Measurements from ENCODE around the gene AGBL1. TPM values are rescaled to one million over a fixed set of nuclear protein-coding genes. Genes with fewer than 3 reads are reported as not detected.

Gene AGBL1
- total RNA-seq, 1 experiment from 2014 or later: not detected

DNA sequence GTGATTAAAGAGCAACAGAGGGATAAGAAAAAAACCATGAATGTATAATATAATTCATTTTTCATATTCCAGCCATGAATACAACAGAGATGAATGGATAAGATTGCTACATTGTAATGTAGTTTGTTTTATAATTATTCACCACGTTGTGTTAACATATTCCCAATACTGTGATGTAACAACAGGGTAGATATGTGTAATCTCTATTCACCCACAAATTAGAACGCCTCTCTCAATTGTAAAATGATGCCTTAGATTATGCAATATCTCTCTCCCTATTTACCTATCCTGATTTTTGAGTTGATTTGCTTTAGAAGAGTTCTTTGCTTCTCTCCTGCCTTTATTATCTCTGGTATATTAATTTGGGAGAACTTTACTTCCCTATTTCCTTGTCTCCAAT lies 193.6 kb downstream of the AGBL1 start:
- Mint-ChIP-seq H3K4me1 (ENCODE audit: low read depth, unreplicated experiment) (no peaks in the 10 kb centered on the region), H3K27ac (ENCODE audit: unreplicated experiment) (no peak overlapping the region), H3K36me3 (ENCODE audit: insufficient read depth, unreplicated experiment) (no peaks in the 10 kb centered on the region), H3K27me3 (ENCODE audit: insufficient read depth, unreplicated experiment) (peaks cover 3% of the 10 kb centered on the region), H3K9me3 (ENCODE audit: unreplicated experiment) (no peaks in the 10 kb centered on the region), H3K4me3 (ENCODE audit: unreplicated experiment) (no peak overlapping the region)
- H3K4me3 ChIP-seq (ENCODE audit: low read depth, low read length): no peak overlapping the region
- intact Hi-C loops (cut with micrococcal nuclease; ENCODE audit: unreplicated experiment): no loop called here
- POLR2A ChIA-PET: no interaction called here
- CTCF ChIA-PET: no interaction called here
- no TSS peak for BruUV-seq (replicated peaks)
- DNase-seq: no peak
- H3K36me3 ChIP-seq (ENCODE audit: control insufficient read depth, insufficient read depth, low read length): no peaks in the 10 kb centered on the region
- H3K9me3 ChIP-seq: no peaks in the 10 kb centered on the region
- no peaks in the 10 kb centered on the region for H3K4me1 ChIP-seq
- TF ChIP-seq, protein P1, sequence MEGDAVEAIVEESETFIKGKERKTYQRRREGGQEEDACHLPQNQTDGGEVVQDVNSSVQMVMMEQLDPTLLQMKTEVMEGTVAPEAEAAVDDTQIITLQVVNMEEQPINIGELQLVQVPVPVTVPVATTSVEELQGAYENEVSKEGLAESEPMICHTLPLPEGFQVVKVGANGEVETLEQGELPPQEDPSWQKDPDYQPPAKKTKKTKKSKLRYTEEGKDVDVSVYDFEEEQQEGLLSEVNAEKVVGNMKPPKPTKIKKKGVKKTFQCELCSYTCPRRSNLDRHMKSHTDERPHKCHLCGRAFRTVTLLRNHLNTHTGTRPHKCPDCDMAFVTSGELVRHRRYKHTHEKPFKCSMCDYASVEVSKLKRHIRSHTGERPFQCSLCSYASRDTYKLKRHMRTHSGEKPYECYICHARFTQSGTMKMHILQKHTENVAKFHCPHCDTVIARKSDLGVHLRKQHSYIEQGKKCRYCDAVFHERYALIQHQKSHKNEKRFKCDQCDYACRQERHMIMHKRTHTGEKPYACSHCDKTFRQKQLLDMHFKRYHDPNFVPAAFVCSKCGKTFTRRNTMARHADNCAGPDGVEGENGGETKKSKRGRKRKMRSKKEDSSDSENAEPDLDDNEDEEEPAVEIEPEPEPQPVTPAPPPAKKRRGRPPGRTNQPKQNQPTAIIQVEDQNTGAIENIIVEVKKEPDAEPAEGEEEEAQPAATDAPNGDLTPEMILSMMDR (IDR thresholded peaks at IDR 0.05; ENCODE audit: insufficient read depth in 1 of 2, low read depth in 1 of 2, low read length in 1 of 2, severe bottlenecking in 1 of 2, unreplicated experiment in 1 of 2): no peak
- H3K27me3 ChIP-seq (replicated peaks; ENCODE audit: control insufficient read depth, insufficient read depth, low read length): no peaks in the 10 kb centered on the region

DNA sequence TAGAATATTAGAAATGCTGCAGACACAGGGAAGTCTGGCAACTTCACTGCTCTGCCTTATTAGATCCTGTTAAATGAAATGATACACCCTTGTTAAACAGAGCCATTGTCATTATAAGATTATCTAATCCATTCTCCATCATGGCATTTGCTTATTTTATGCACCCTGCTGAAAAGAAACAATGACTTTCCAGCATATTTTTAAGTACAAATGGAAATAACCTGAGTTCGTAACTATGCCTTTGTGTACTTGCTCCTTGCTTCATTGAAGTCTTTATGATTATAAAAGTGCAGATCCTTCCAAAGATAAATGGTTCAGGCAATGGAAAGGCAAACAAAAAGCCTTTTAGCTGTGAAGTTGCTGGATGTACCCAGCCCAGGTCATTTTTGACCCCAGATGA lies 195.7 kb downstream of the AGBL1 start:
- Histone ChIP-seq H3K4me1 (no peaks in the 10 kb centered on the region), H3K27me3 (replicated peaks; ENCODE audit: control insufficient read depth, insufficient read depth, low read length) (no peaks in the 10 kb centered on the region), H3K9me3 (no peaks in the 10 kb centered on the region), H3K4me3 (ENCODE audit: low read depth, low read length) (no peak overlapping the region), H3K36me3 (ENCODE audit: control insufficient read depth, insufficient read depth, low read length) (no peaks in the 10 kb centered on the region)
- H3K27me3 Mint-ChIP-seq (ENCODE audit: insufficient read depth, unreplicated experiment): peaks cover 8% of the 10 kb centered on the region
- no TSS peak for BruUV-seq (replicated peaks)
- TF ChIP-seq, protein P1 (IDR thresholded peaks at IDR 0.05; ENCODE audit: insufficient read depth in 1 of 2, low read depth in 1 of 2, low read length in 1 of 2, severe bottlenecking in 1 of 2, unreplicated experiment in 1 of 2): no peak
- no peak for DNase-seq
- no peaks in the 10 kb centered on the region for H3K36me3 Mint-ChIP-seq (ENCODE audit: insufficient read depth, unreplicated experiment)
- H3K4me3 Mint-ChIP-seq (ENCODE audit: unreplicated experiment): no peak overlapping the region
- H3K27ac Mint-ChIP-seq (ENCODE audit: unreplicated experiment): no peak overlapping the region
- no peaks in the 10 kb centered on the region for H3K4me1 Mint-ChIP-seq (ENCODE audit: low read depth, unreplicated experiment)
- POLR2A ChIA-PET: no interaction called here
- CTCF ChIA-PET: no interaction called here
- intact Hi-C loops (cut with micrococcal nuclease; ENCODE audit: unreplicated experiment): no loop called here
- H3K9me3 Mint-ChIP-seq (ENCODE audit: unreplicated experiment): no peaks in the 10 kb centered on the region

DNA sequence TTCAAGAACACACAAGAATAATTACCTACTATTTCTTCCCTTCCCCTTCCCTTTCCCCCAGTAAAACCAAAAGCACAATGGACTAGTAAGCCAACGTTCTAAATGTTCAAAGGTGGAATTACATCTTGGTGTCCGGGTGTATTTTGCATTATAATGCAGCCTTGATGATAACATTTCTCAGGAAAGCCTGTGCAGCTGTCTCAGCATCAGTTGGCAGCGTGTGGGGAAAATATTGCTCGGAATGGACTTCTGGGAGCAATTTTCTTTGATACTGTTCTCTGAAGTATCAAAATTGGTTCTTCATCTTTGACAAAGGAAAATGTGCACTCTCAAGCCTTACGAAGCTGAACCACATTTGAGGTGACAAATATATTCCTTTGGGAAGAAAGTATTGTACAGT lies 198.9 kb downstream of the AGBL1 start:
- Mint-ChIP-seq H3K4me1 (ENCODE audit: low read depth, unreplicated experiment) (no peaks in the 10 kb centered on the region), H3K27me3 (ENCODE audit: insufficient read depth, unreplicated experiment) (peaks cover 6% of the 10 kb centered on the region), H3K4me3 (ENCODE audit: unreplicated experiment) (no peak overlapping the region), H3K9me3 (ENCODE audit: unreplicated experiment) (no peaks in the 10 kb centered on the region), H3K36me3 (ENCODE audit: insufficient read depth, unreplicated experiment) (no peaks in the 10 kb centered on the region), H3K27ac (ENCODE audit: unreplicated experiment) (no peak overlapping the region)
- Histone ChIP-seq H3K36me3 (ENCODE audit: control insufficient read depth, insufficient read depth, low read length) (no peaks in the 10 kb centered on the region), H3K27me3 (replicated peaks; ENCODE audit: control insufficient read depth, insufficient read depth, low read length) (no peaks in the 10 kb centered on the region), H3K4me3 (ENCODE audit: low read depth, low read length) (no peak overlapping the region), H3K9me3 (no peaks in the 10 kb centered on the region), H3K4me1 (no peaks in the 10 kb centered on the region)
- ChIA-PET POLR2A (no interaction called here), CTCF (no interaction called here)
- no TSS peak for BruUV-seq (replicated peaks)
- TF ChIP-seq, protein P1 (IDR thresholded peaks at IDR 0.05; ENCODE audit: insufficient read depth in 1 of 2, low read depth in 1 of 2, low read length in 1 of 2, severe bottlenecking in 1 of 2, unreplicated experiment in 1 of 2): no peak
- intact Hi-C loops (cut with micrococcal nuclease; ENCODE audit: unreplicated experiment): no loop called here
- DNase-seq: no peak
